Measurements from ENCODE around the gene TP73. TPM values are rescaled to one million over a fixed set of nuclear protein-coding genes. Genes with fewer than 3 reads are reported as not detected.

TP73 gene
- total RNA-seq, 3 donors from 2014 or later (not counting 1 experiment from before 2014, with no cell fraction given), result 0.28 to 0.50 (median 0.39) TPM

- Histone ChIP-seq H3K4me3 (ENCODE audit: low read length) (no peak overlapping the region), H3K9me3 (ENCODE audit: control insufficient read depth, insufficient read depth, low read length) (no peaks in the 10 kb centered on the region), H3K36me3 (ENCODE audit: control insufficient read depth, insufficient read depth, low read length) (peaks cover 18% of the 10 kb centered on the region), H3K27me3 (ENCODE audit: control insufficient read depth, insufficient read depth, low read length) (no peaks in the 10 kb centered on the region), H3K4me1 (ENCODE audit: control insufficient read depth, insufficient read depth, low read length) (peaks cover 6% of the 10 kb centered on the region), H3K27ac (ENCODE audit: low read length) (no peak overlapping the region)
- Mint-ChIP-seq H3K27ac (no peak overlapping the region), H3K36me3 (no peaks in the 10 kb centered on the region), H3K9me3 (no peaks in the 10 kb centered on the region), H3K27me3 (ENCODE audit: low read depth in 2 of 2) (no peaks in the 10 kb centered on the region), H3K4me3 (no peak overlapping the region), H3K4me1 (peaks cover 17 to 24% of the 10 kb centered on the region in 2 donors)
- no peak for DNase-seq
- no peak for ATAC-seq
- TF ChIP-seq CTCF (IDR thresholded peaks at IDR 0.05), result no peak
- WGBS (ENCODE audit: insufficient coverage), result 96% methylated on average over 22 of the region's 22 CpGs
- intact Hi-C loops (cut with micrococcal nuclease), result no loop called here
Observed at GRCh38 chr1:3741566-3742438, 89.5 kb downstream of the TP73 start.

- H3K36me3 Mint-ChIP-seq, result no peaks in the 10 kb centered on the region
- no peak overlapping the region for H3K27ac ChIP-seq (ENCODE audit: low read length)
- peaks cover 12% of the 10 kb centered on the region for H3K4me1 ChIP-seq (ENCODE audit: control insufficient read depth, insufficient read depth, low read length)
- peaks cover 18% of the 10 kb centered on the region for H3K36me3 ChIP-seq (ENCODE audit: control insufficient read depth, insufficient read depth, low read length)
- ATAC-seq (no peak), DNase-seq (no peak)
- H3K4me3 ChIP-seq (ENCODE audit: low read length), result no peak overlapping the region
- H3K27ac Mint-ChIP-seq, result no peak overlapping the region
- H3K9me3 Mint-ChIP-seq, result no peaks in the 10 kb centered on the region
- no peaks in the 10 kb centered on the region for H3K9me3 ChIP-seq (ENCODE audit: control insufficient read depth, insufficient read depth, low read length)
- H3K4me3 Mint-ChIP-seq, result no peak overlapping the region
- WGBS (ENCODE audit: insufficient coverage), result 92% methylated on average over 24 of the region's 24 CpGs
- no peaks in the 10 kb centered on the region for H3K27me3 Mint-ChIP-seq (ENCODE audit: low read depth in 2 of 2)
- H3K4me1 Mint-ChIP-seq, result peaks cover 17 to 25% of the 10 kb centered on the region in 2 donors
- intact Hi-C loops (cut with micrococcal nuclease), result no loop called here
- TF ChIP-seq CTCF (IDR thresholded peaks at IDR 0.05), result no peak
- H3K27me3 ChIP-seq (ENCODE audit: control insufficient read depth, insufficient read depth, low read length), result no peaks in the 10 kb centered on the region
Observed at GRCh38 chr1:3742439-3743298, 90.4 kb downstream of the TP73 start.

GRCh38 chr1:3743421-3743820 is 91.1 kb downstream of the TP73 start:
- Histone ChIP-seq H3K4me1 (ENCODE audit: control insufficient read depth, insufficient read depth, low read length) (peaks cover 17% of the 10 kb centered on the region), H3K27ac (ENCODE audit: low read length) (no peak overlapping the region), H3K36me3 (ENCODE audit: control insufficient read depth, insufficient read depth, low read length) (peaks cover 13% of the 10 kb centered on the region), H3K9me3 (ENCODE audit: control insufficient read depth, insufficient read depth, low read length) (no peaks in the 10 kb centered on the region), H3K27me3 (ENCODE audit: control insufficient read depth, insufficient read depth, low read length) (no peaks in the 10 kb centered on the region), H3K4me3 (ENCODE audit: low read length) (no peak overlapping the region)
- ATAC-seq, result no peak
- DNase-seq, result no peak
- no peaks in the 10 kb centered on the region for H3K9me3 Mint-ChIP-seq
- no peak overlapping the region for H3K27ac Mint-ChIP-seq
- no peaks in the 10 kb centered on the region for H3K36me3 Mint-ChIP-seq
- no peak for TF ChIP-seq CTCF (IDR thresholded peaks at IDR 0.05)
- intact Hi-C loops (cut with micrococcal nuclease), result no loop called here
- 85% methylated on average over 4 of the region's 4 CpGs for WGBS (ENCODE audit: insufficient coverage)
- H3K4me3 Mint-ChIP-seq, result no peak overlapping the region
- peaks cover 24 to 32% of the 10 kb centered on the region in 2 donors for H3K4me1 Mint-ChIP-seq
- H3K27me3 Mint-ChIP-seq (ENCODE audit: low read depth in 2 of 2), result no peaks in the 10 kb centered on the region

Measured in natural killer cell (primary cell).